Measurements from ENCODE around the gene CHRNB1. TPM values are rescaled to one million over a fixed set of nuclear protein-coding genes. Genes with fewer than 3 reads are reported as not detected.

Gene CHRNB1
- total and polyA plus RNA-seq, 2 of the 8 experiments (the other 6 are each of a cell fraction or from before 2014, with no cell fraction given), result 14.1 to 28.2 TPM

DNA sequence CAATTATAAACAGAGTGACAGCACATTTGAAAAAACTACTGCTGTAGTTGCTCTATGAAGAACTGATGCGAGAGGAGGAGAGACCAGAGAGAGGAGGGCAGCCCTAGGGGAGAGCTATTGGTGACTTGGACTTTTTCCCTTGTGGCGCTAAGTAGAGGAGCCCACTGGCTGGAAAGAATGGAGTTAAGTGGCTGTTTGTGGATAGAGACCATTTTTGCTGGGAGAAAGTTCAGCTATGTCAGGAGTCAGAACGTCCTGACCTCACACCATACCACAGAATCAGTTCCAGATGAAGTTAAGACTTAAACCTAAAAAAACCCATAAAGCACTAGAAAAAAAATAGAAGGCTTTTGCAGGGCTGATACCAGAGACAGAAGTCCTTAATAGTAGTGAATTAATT, 41.3 kb downstream of the CHRNB1 start:
- no peak overlapping the region for H3K18ac ChIP-seq (ENCODE audit: extremely low read depth, low read length)
- WGBS, 2 experiments (ENCODE audit: extremely low coverage in 1 of 2, insufficient coverage in 1 of 2, insufficient read length in 1 of 2, insufficient replicate concordance in 2 of 2, low coverage in 1 of 2, low lambda C conversion rate in 2 of 2, missing lambda C conversion rate in 1 of 2), result 87% methylated on average over 3 of the region's 3 CpGs; no CpG with 5 or more reads in 1 of the 2 experiments
- no peaks in the 10 kb centered on the region for H3K27me3 ChIP-seq (replicated peaks in 1 of 4; ENCODE audit: control insufficient read depth in 3 of 4, extremely low read depth in 1 of 4, insufficient read depth in 3 of 4, low read length in 3 of 4)
- H4K5ac ChIP-seq (ENCODE audit: insufficient read length, low read depth, low read length), result no peak overlapping the region
- peaks cover 13% of the 10 kb centered on the region; the same call in 1 of the 2 replicates for H3K23me2 ChIP-seq (ENCODE audit: low read depth, low read length)
- no peak overlapping the region for H2BK120ac ChIP-seq (replicated peaks; ENCODE audit: low read depth, low read length)
- H3K9me3 ChIP-seq (ENCODE audit: insufficient read depth in 2 of 2, low read depth in 1 of 2, low read length in 1 of 2), result no peaks in the 10 kb centered on the region
- H3K9ac ChIP-seq (replicated peaks in 1 of 4; ENCODE audit: extremely low read depth in 1 of 4, low read depth in 3 of 4, low read length in 3 of 4), result no peak overlapping the region
- no peak overlapping the region for H3K27ac ChIP-seq (ENCODE audit: low read depth, low read length)
- H2BK12ac ChIP-seq (ENCODE audit: low read depth, low read length), result no peak overlapping the region
- H3K56ac ChIP-seq (replicated peaks; ENCODE audit: insufficient read length, low read depth, low read length), result no peak overlapping the region
- no peak overlapping the region for H2BK20ac ChIP-seq (ENCODE audit: low read length)
- DNase-seq (ENCODE audit: low read depth in 1 of 2, low spot score in 2 of 2), result no peak
- H2BK5ac ChIP-seq (ENCODE audit: low read depth, low read length), result no peak overlapping the region
- H3K4ac ChIP-seq (replicated peaks; ENCODE audit: insufficient read length, low read depth, low read length), result no peak overlapping the region
- no peak overlapping the region for H4K91ac ChIP-seq (replicated peaks; ENCODE audit: insufficient read length, low read length)
- 0 out of 8 replicates have a peak, but pooled peaks cover 0 to 6% (median 0%) of the 10 kb centered on the region in 4 experiments for H3K36me3 ChIP-seq (ENCODE audit: control insufficient read depth in 2 of 4, insufficient read depth in 4 of 4, low read length in 3 of 4)
- POLR2A ChIA-PET (ENCODE audit: partially characterized antibody), result interaction anchor here (0.7 to 14.3 kb wide), 24 partner anchors 10 to 576 kb away, joined by 3 to 339 read pairs (median 8); partner anchors contain the start of genes CHRNB1, FGF11, NEURL4 and TMEM102
- peaks cover 13 to 25% of the 10 kb centered on the region in 2 experiments for H4K20me1 ChIP-seq (replicated peaks in 1 of 2; ENCODE audit: control insufficient read depth in 1 of 2, insufficient read depth in 2 of 2, low read length in 2 of 2)
- H3K14ac ChIP-seq (ENCODE audit: insufficient read length), result no peak overlapping the region
- TF ChIP-seq TAF1 (IDR thresholded peaks at IDR 0.05; ENCODE audit: low read depth, low read length) (no peak), POLR2AphosphoS5 (IDR thresholded peaks at IDR 0.05; ENCODE audit: low read depth, low read length) (peak; percentile 22; the same call in 1 of the 2 replicates)
- TF ChIP-seq, protein P1, sequence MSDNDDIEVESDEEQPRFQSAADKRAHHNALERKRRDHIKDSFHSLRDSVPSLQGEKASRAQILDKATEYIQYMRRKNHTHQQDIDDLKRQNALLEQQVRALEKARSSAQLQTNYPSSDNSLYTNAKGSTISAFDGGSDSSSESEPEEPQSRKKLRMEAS (IDR thresholded peaks at IDR 0.05), result no peak
- H3K4me1 ChIP-seq (replicated peaks in 1 of 4; ENCODE audit: control insufficient read depth in 3 of 4, insufficient read depth in 4 of 4, low read length in 3 of 4), result peaks cover 0 to 14% (median 7%) of the 10 kb centered on the region in 4 experiments; a peak in 6 of 7 replicates
- CTCF ChIA-PET (ENCODE audit: partially characterized antibody), result interaction anchor here (0.8 to 2.9 kb wide), 7 partner anchors 17 to 103 kb away, joined by 3 to 11 read pairs (median 6); no protein-coding TSS in a partner anchor
- peak overlapping the region; percentile 10 to 85 (median 48); a peak in 5 of 8 replicates for H3K4me3 ChIP-seq (ENCODE audit: extremely low read depth in 1 of 4, insufficient read depth in 2 of 4, low read depth in 3 of 4, low read length in 4 of 4)
- no peak overlapping the region for H2AFZ ChIP-seq (ENCODE audit: low read length)
- no peak overlapping the region for H2BK15ac ChIP-seq (ENCODE audit: low read length)
- FAIRE-seq, result no peak
- H3K79me1 ChIP-seq (ENCODE audit: low read depth, low read length), result peaks cover 11% of the 10 kb centered on the region
- H3K79me2 ChIP-seq (ENCODE audit: control insufficient read depth in 1 of 2, insufficient read depth in 2 of 2, low read length in 2 of 2), result peaks cover 43 to 63% of the 10 kb centered on the region in 2 experiments
- H3K23ac ChIP-seq (ENCODE audit: insufficient read length), result no peak overlapping the region
- no peak overlapping the region for H2AK5ac ChIP-seq (ENCODE audit: low read depth, low read length)
- peak overlapping the region; percentile 53 to 96 for H3K4me2 ChIP-seq (ENCODE audit: insufficient read depth in 1 of 2, low read depth in 2 of 2, low read length in 2 of 2)
- no peak overlapping the region for H4K8ac ChIP-seq (ENCODE audit: extremely low read depth, insufficient read depth, low read length)
